HCT116 (cell line): ENCODE measurements around the gene AVL9. TPM values are rescaled to one million over a fixed set of nuclear protein-coding genes. Genes with fewer than 3 reads are reported as not detected.
A peak's percentile ranks its signal among the peaks of the same experiment; 100 is the strongest.

ENCODE experiments used
- ATAC-seq: fragments of 200-7000 bp; cut with Tn5 transposase; 2 replicates; pipeline ENCODE4 v1.9.1; 2020; ENCODE audit warnings: mild to moderate bottlenecking, moderate library complexity
- BruUV-seq: library from RNA; stranded (reverse); fragments of 400-500 nt; replicated peaks from 2 replicates; lab custom pipeline; 2021; lab: Mats Ljungman, UMichigan
- CTCF ChIA-PET: fragments of 300-600 bp; sonication (Branson Sonifier 250); formaldehyde crosslinking; loops from one replicate; lab custom pipeline; 2021; ENCODE audit warnings: antibody characterized with exemption; lab: Charles Lee
- POLR2A ChIA-PET: fragments of 300-600, 350-600 bp; sonication (Branson Sonifier 250); formaldehyde crosslinking; loops from one replicate; lab custom pipeline; 2021; ENCODE audit warnings: antibody characterized with exemption; lab: Charles Lee
- RAD21 ChIA-PET, 2 experiments: fragments of 300-600 bp; sonication (Branson Sonifier 250); formaldehyde crosslinking; loops; one replicate each; lab custom pipeline; 2023; ENCODE audit warnings: low total read pairs in 2 of 2; ENCODE audit not compliant: uncharacterized antibody in 2 of 2, unreplicated experiment in 2 of 2, low non-redundant PET in 1 of 2; lab: Charles Lee
- DNase-seq: peaks from one replicate; pipeline ENCODE4 v3.0.0-alpha.2; 2010; ENCODE audit warnings: low read depth, low spot score
- H2AFZ ChIP-seq: fragments of 200-600 bp; shearing (Covaris generic), sonication (generic); 2 replicates; pipeline ENCODE4 v1.6.1; 2017; ENCODE audit warnings: low read depth, mixed run types, mixed read lengths, antibody characterized with exemption, low read length; ENCODE audit not compliant: poor library complexity, severe bottlenecking
- H3K27ac ChIP-seq: 2 replicates; pipeline ENCODE4 v1.5.1; 2012; ENCODE audit warnings: low read depth, low read length
- H3K27me3 ChIP-seq: fragments of 200-600 bp; sonication (generic); 2 replicates; pipeline ENCODE4 v1.6.1; 2016; ENCODE audit warnings: mixed run types, low read length, mixed read lengths; ENCODE audit not compliant: insufficient read depth
- H3K36me3 ChIP-seq, 2 experiments: fragments of 200-500 bp in 1 of 2; fragments of 200-600 bp in 1 of 2; sonication (Bioruptor generic) in 1 of 2; sonication (generic) in 1 of 2; 2 replicates each; pipeline versions ENCODE4 v1.5.1 to v1.6.1; 2014 to 2016; ENCODE audit warnings: low read length in 2 of 2, inconsistent platforms in 1 of 2, mixed read lengths in 1 of 2, mixed run types in 1 of 2; ENCODE audit not compliant: insufficient read depth in 2 of 2, control insufficient read depth in 1 of 2
- H3K4me1 ChIP-seq, 2 experiments: fragments of 200-600 bp in 1 of 2; sonication (generic) in 1 of 2; 2 replicates each; pipeline versions ENCODE4 v1.5.1 to v1.6.1; 2012 to 2017; ENCODE audit warnings: low read length in 2 of 2, inconsistent platforms in 1 of 2, mild to moderate bottlenecking in 1 of 2, mixed read lengths in 1 of 2, mixed run types in 1 of 2, moderate library complexity in 1 of 2; ENCODE audit not compliant: insufficient read depth in 2 of 2, control insufficient read depth in 1 of 2
- H3K4me2 ChIP-seq: fragments of 200-600 bp; sonication (generic); 2 replicates; pipeline ENCODE4 v1.6.1; 2017; ENCODE audit warnings: mixed run types, low read length, mixed read lengths
- H3K4me3 ChIP-seq, 2 experiments: fragments of 200-600 bp in 1 of 2; sonication (generic) in 1 of 2; replicated peaks in 1 of 2; 2 replicates each; pipeline ENCODE4 v1.5.1; 2011 to 2016; ENCODE audit warnings: low read length in 2 of 2, control low read depth in 1 of 2, low read depth in 1 of 2, mild to moderate bottlenecking in 1 of 2, mixed read lengths in 1 of 2, mixed run types in 1 of 2
- H3K79me2 ChIP-seq: fragments of 200-600 bp; sonication (generic); 2 replicates; pipeline ENCODE4 v1.6.1; 2017; ENCODE audit warnings: mild to moderate bottlenecking, mixed run types, low read length, moderate library complexity, mixed read lengths; ENCODE audit not compliant: insufficient read depth
- H3K9ac ChIP-seq: fragments of 200-600 bp; sonication (generic); 2 replicates; pipeline ENCODE4 v1.6.1; 2016; ENCODE audit warnings: low read length, mixed read lengths
- H3K9me2 ChIP-seq: fragments of 200-600 bp; sonication (generic), shearing (Covaris generic); 2 replicates; pipeline ENCODE4 v1.6.1; 2017; ENCODE audit warnings: mixed run types, mild to moderate bottlenecking, moderate library complexity; ENCODE audit not compliant: insufficient read depth
- H3K9me3 ChIP-seq, 2 experiments: fragments of 200-500 bp in 1 of 2; fragments of 200-600 bp in 1 of 2; sonication (Bioruptor generic) in 1 of 2; sonication (generic) in 1 of 2; 2 replicates each; pipeline ENCODE4 v1.6.1; 2014 to 2017; ENCODE audit warnings: low read length in 2 of 2, mixed read lengths in 2 of 2, inconsistent platforms in 1 of 2, low read depth in 1 of 2, mild to moderate bottlenecking in 1 of 2, mixed run types in 1 of 2, moderate library complexity in 1 of 2; ENCODE audit not compliant: control insufficient read depth in 1 of 2, insufficient read depth in 1 of 2
- H4K20me1 ChIP-seq: fragments of 200-600 bp; sonication (generic), shearing (Covaris generic); 2 replicates; pipeline ENCODE4 v1.6.1; 2017; ENCODE audit warnings: mixed run types, mild to moderate bottlenecking, moderate library complexity; ENCODE audit not compliant: insufficient read depth
- CBX3 ChIP-seq: IDR thresholded peaks from 2 replicates; pipeline ENCODE4 v1.6.1; 2012; ENCODE audit warnings: low read depth
- CEBPB ChIP-seq: IDR thresholded peaks from 2 replicates; pipeline ENCODE4 v1.6.1; 2012; ENCODE audit warnings: low read depth
- EGR1 ChIP-seq: IDR thresholded peaks from 2 replicates; pipeline ENCODE4 v1.6.1; 2012; ENCODE audit warnings: low read depth
- ELF1 ChIP-seq: IDR thresholded peaks from 2 replicates; pipeline ENCODE4 v1.6.1; 2012; ENCODE audit warnings: low read depth, borderline replicate concordance
- EZH2 ChIP-seq: fragments of 200-600 bp; sonication (generic); IDR thresholded peaks from 2 replicates; pipeline ENCODE4 v1.6.1; 2017; ENCODE audit warnings: antibody characterized with exemption, mixed run types
- EZH2phosphoT487 ChIP-seq: fragments of 200-600 bp; IDR thresholded peaks from 2 replicates; pipeline ENCODE4 v1.6.1; 2018; ENCODE audit warnings: antibody characterized with exemption, borderline replicate concordance
- FOSL1 ChIP-seq: IDR thresholded peaks from 2 replicates; pipeline ENCODE4 v1.6.1; 2012; ENCODE audit warnings: low read depth
- JUND ChIP-seq: IDR thresholded peaks from 2 replicates; pipeline ENCODE4 v1.6.1; 2012
- MAX ChIP-seq: IDR thresholded peaks from 2 replicates; pipeline ENCODE4 v1.6.1; 2012
- POLR2AphosphoS5 ChIP-seq: IDR thresholded peaks from 2 replicates; pipeline ENCODE4 v1.6.1; 2011; ENCODE audit warnings: mild to moderate bottlenecking, low read depth, low read length, moderate library complexity
- RAD21 ChIP-seq: IDR thresholded peaks from 2 replicates; pipeline ENCODE4 v1.6.1; 2012; ENCODE audit warnings: low read depth, mild to moderate bottlenecking
- SP1 ChIP-seq: IDR thresholded peaks from 2 replicates; pipeline ENCODE4 v1.6.1; 2012; ENCODE audit warnings: low read depth
- SRF ChIP-seq: IDR thresholded peaks from 2 replicates; pipeline ENCODE4 v1.6.1; 2012; ENCODE audit warnings: low read depth
- TCF7L2 ChIP-seq: IDR thresholded peaks from 2 replicates; pipeline ENCODE4 v1.7.0; 2011; ENCODE audit warnings: borderline replicate concordance, inconsistent platforms; ENCODE audit not compliant: insufficient read depth, insufficient read length; ENCODE audit errors: extremely low read depth
- YY1 ChIP-seq: IDR thresholded peaks from 2 replicates; pipeline ENCODE4 v1.6.1; 2011; ENCODE audit warnings: low read length, low read depth, moderate library complexity, mild to moderate bottlenecking; ENCODE audit not compliant: insufficient replicate concordance; ENCODE audit errors: extremely low read depth
- intact Hi-C: fragments of 100-400 bp; cut with micrococcal nuclease; formaldehyde crosslinking; loops from 2 replicates; pipeline ENCODE4 v1.10.0; 2022
- total RNA-seq: library from RNA; stranded (reverse); gene quantifications from one replicate; pipeline ENCODE4 v1.2.1, GENCODE V29; 2021; ENCODE audit not compliant: unreplicated experiment
- TF ChIP-seq, protein P1 (sequence below): IDR thresholded peaks from 2 replicates; pipeline ENCODE4 v1.6.1; 2012
- TF ChIP-seq, protein P2 (sequence below), 3 experiments: fragments of 200-600 bp in 1 of 3; sonication (generic) in 1 of 3; IDR thresholded peaks in 2 of 3; conservative IDR thresholded peaks in 1 of 3; 2 replicates each; pipeline ENCODE4 v1.5.1; 2012 to 2017; ENCODE audit warnings: low read depth in 2 of 3, low read length in 2 of 3, antibody characterized with exemption in 1 of 3, borderline replicate concordance in 1 of 3, control low read depth in 1 of 3, mild to moderate bottlenecking in 1 of 3, mixed read lengths in 1 of 3, mixed run types in 1 of 3, moderate library complexity in 1 of 3; ENCODE audit not compliant: insufficient read depth in 1 of 3

The AVL9 gene
- total RNA-seq, 1 experiment from 2014 or later, result 89.0 TPM

- ATAC-seq (no peak), DNase-seq (no peak)
- ChIA-PET CTCF (no interaction called here), RAD21 (no interaction called here), POLR2A (no interaction called here)
- H3K4me3 ChIP-seq, result no peak overlapping the region
- H3K9ac ChIP-seq, result no peak overlapping the region
- peaks cover 9% of the 10 kb centered on the region; the same call in 1 of the 2 replicates for H4K20me1 ChIP-seq
- no peak overlapping the region for H2AFZ ChIP-seq
- TF ChIP-seq CEBPB (no peak), SRF (no peak), CBX3 (no peak), RAD21 (no peak), EGR1 (no peak), EZH2 (no peak), EZH2phosphoT487 (no peak), JUND (no peak), YY1 (no peak), MAX (no peak)
- H3K9me3 ChIP-seq, result no peaks in the 10 kb centered on the region
- no peaks in the 10 kb centered on the region for H3K27me3 ChIP-seq
- intact Hi-C loops, result loop anchor here (10.0 kb wide), 1 partner anchor 602 kb away; the partner anchor contains the start of gene RP9
- H3K27ac ChIP-seq, result no peak overlapping the region
- peaks cover 93% of the 10 kb centered on the region for H3K79me2 ChIP-seq
- H3K4me1 ChIP-seq, result peaks cover 23 to 39% of the 10 kb centered on the region in 2 experiments
- no peak overlapping the region for H3K4me2 ChIP-seq
- no TSS peak for BruUV-seq
- no peaks in the 10 kb centered on the region for H3K9me2 ChIP-seq
- H3K36me3 ChIP-seq, result no peaks in the 10 kb centered on the region
These were observed 7.4 kb downstream of the AVL9 start for GRCh38 chr7:32502728-32503127.

GRCh38 chr7:32506266-32507054, 11.2 kb downstream of the AVL9 start:
- Histone ChIP-seq H3K4me1 (peaks cover 12 to 26% of the 10 kb centered on the region in 2 experiments), H3K79me2 (peaks cover 82% of the 10 kb centered on the region), H3K4me3 (no peak overlapping the region; a peak in 1 of 4 replicates), H3K9me3 (no peaks in the 10 kb centered on the region), H3K36me3 (no peaks in the 10 kb centered on the region), H3K4me2 (peak overlapping the region; percentile 30), H2AFZ (no peak overlapping the region), H3K9me2 (no peaks in the 10 kb centered on the region), H3K9ac (no peak overlapping the region), H3K27ac (peak overlapping the region; percentile 13; the same call in 1 of the 2 replicates), H4K20me1 (peaks cover 2% of the 10 kb centered on the region; the same call in 1 of the 2 replicates), H3K27me3 (no peaks in the 10 kb centered on the region)
- ChIA-PET CTCF (no interaction called here), RAD21 (no interaction called here), POLR2A (interaction anchor here (1.7 kb wide), 1 partner anchor 11 kb away, joined by 9 read pairs; the partner anchor contains the start of gene AVL9)
- intact Hi-C loops, result loop anchor here (10.0 kb wide), 1 partner anchor 598 kb away; the partner anchor contains the start of gene RP9
- no TSS peak for BruUV-seq
- DNase-seq, result peak; percentile 77
- peak; percentile 80 for ATAC-seq
- TF ChIP-seq ELF1 (no peak), CEBPB (peak; percentile 89), SP1 (peak; percentile 37), POLR2AphosphoS5 (peak; percentile 41; the same call in 1 of the 2 replicates), RAD21 (no peak), FOSL1 (peak; percentile 36), TCF7L2 (no peak), SRF (no peak), MAX (peak; percentile 42; the same call in 1 of the 2 replicates), YY1 (peak; percentile 78)
- TF ChIP-seq, protein P1, sequence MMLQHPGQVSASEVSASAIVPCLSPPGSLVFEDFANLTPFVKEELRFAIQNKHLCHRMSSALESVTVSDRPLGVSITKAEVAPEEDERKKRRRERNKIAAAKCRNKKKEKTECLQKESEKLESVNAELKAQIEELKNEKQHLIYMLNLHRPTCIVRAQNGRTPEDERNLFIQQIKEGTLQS, result peak; percentile 69; the same call in 1 of the 2 replicates
- TF ChIP-seq, protein P2, sequence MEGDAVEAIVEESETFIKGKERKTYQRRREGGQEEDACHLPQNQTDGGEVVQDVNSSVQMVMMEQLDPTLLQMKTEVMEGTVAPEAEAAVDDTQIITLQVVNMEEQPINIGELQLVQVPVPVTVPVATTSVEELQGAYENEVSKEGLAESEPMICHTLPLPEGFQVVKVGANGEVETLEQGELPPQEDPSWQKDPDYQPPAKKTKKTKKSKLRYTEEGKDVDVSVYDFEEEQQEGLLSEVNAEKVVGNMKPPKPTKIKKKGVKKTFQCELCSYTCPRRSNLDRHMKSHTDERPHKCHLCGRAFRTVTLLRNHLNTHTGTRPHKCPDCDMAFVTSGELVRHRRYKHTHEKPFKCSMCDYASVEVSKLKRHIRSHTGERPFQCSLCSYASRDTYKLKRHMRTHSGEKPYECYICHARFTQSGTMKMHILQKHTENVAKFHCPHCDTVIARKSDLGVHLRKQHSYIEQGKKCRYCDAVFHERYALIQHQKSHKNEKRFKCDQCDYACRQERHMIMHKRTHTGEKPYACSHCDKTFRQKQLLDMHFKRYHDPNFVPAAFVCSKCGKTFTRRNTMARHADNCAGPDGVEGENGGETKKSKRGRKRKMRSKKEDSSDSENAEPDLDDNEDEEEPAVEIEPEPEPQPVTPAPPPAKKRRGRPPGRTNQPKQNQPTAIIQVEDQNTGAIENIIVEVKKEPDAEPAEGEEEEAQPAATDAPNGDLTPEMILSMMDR (IDR thresholded peaks at IDR 0.05 in 2 of 3, conservative IDR thresholded peaks at IDR 0.05 in 1 of 3; ENCODE audit: borderline replicate concordance in 1 of 3, insufficient read depth in 1 of 3, low read depth in 2 of 3, low read length in 2 of 3), result no peak
